Sciatic nerve (tissue), 2 donors: ENCODE measurements around the gene OTOA. TPM values are rescaled to one million over a fixed set of nuclear protein-coding genes. Genes with fewer than 3 reads are reported as not detected.
"Not testable (repeated sequence)": the region's sequence is repeated elsewhere in the genome, so short reads cannot be mapped to it uniquely, and the experiment has no call there.

ENCODE experiments used
- ATAC-seq: fragments of 200-7000 bp; cut with Tn5 transposase; one replicate; pipeline ENCODE4 v1.9.1; 2020; ENCODE audit warnings: mild to moderate bottlenecking, moderate library complexity
- DNase-seq: peaks from one replicate; pipeline ENCODE4 v3.0.0-alpha.2; 2020; ENCODE audit warnings: low spot score
- intact Hi-C: fragments of 100-400 bp; cut with DNase I; formaldehyde crosslinking; loops from one replicate; pipeline ENCODE4 v1.14.2; 2022
- total RNA-seq: library from RNA; stranded (reverse); fragmentation: NEBNext Ultra II Directional; extraction: Animal tissue kit (Norgen Biotek cat#: 25700); gene quantifications from one replicate; pipeline ENCODE4 v1.2.1, GENCODE V29; 2021
- donor health status: DM: no; HTN: no; CAD: no.
- donor health status: DM: no; HTN: no; CAD: no.

Gene OTOA
- total RNA-seq, 1 donor from 2014 or later: 0.31 TPM

DNA sequence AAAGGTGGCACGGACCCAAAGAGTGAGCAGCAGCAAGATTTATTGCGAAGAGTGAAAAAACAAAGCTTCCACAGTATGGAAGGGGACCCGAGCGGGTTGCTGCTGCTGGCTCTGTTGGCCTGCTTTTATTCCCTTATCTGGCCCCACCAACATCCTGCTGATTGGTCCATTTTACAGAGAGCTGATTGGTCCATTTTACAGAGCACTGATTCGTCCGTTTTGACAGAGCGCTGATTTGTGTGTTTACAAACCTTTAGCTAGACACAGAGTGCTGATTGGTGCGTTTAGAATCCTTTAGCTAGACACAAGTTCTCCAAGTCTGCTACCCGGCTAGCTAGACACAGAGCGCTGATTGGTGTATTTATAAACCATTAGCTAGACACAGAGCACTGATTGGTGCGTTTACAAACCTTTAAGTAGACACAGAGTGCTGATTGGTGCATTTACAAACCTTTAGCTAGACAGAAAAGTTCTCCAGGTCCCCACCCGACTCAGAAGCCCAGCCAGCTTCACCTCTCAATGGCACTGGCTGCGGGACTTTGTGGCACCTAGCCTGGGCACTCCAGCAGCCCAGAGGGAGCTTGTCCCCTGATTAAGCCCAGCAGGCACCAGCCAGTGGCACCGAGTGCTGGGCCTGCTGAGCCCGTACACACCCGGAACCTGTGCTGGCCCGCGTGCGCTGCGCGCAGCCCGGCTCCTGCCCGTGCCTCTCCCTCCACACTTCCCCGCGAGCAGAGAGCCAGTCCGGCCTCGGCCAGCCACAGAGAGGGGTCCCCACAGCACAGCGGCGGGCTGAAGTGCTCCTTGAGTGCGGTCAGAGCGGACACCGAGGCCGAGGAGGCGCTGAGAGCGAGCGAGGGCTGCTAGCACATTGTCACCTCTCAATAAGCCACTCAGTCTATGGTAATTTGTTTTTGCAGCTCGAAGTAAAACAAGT is 26.5 kb upstream of the OTOA start:
- intact Hi-C loops: no loop called here
- DNase-seq (no peak), ATAC-seq (no peak)

DNA sequence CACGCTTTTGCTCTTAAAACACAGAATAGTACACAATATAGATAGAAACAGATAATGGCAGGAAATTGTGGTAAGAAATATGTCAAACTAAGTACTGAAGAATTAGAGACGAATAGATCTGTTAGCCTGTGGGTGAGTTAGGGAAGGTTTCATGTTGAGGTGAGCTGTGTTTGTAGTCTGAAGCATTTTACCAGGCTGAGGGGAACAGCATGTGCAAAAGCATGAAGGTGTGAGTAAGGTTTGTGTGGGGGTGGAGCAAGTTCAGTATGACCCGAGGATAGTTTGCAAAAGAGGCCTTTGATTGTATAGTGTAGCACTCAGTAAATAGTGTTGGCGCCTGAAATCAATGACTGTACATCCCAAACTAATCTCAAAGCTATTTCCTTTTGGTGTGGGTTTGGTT is 25.2 kb upstream of the OTOA start:
- no peak for DNase-seq
- no peak for ATAC-seq
- intact Hi-C loops: no loop called here

- DNase-seq: no peak
- intact Hi-C loops: no loop called here
These were observed 24.3 kb upstream of the OTOA start for GRCh38 chr16:21639493-21639892.

GRCh38 chr16:21641916-21642315 is 21.9 kb upstream of the OTOA start:
- intact Hi-C loops: no loop called here
- no peak for ATAC-seq

More at GRCh38 chr16:21639493-21639892, 24.3 kb upstream of the OTOA start:
- no peak for ATAC-seq

DNA sequence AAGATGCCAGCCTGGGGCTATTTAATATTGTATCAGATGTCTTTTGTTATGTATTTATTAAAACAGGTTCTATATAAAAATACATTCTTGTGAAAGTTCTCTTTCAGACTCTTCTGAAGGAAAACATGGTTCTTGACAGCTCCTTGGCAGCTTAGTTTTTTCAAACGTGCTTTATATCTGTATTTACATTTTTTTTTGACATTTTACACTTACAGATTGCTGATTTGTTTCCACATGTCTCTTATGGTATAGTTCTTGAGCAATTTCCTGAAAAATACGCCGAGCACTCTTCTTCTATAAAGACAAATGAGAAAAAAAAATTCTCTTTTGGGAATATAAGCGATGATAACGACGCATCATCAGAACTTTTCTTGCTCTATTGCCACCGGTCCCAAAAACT is 20.9 kb upstream of the OTOA start:
- no peak for DNase-seq
- intact Hi-C loops: no loop called here
- no peak for ATAC-seq

More at GRCh38 chr16:21641916-21642315, 21.9 kb upstream of the OTOA start:
- DNase-seq: no peak

DNA sequence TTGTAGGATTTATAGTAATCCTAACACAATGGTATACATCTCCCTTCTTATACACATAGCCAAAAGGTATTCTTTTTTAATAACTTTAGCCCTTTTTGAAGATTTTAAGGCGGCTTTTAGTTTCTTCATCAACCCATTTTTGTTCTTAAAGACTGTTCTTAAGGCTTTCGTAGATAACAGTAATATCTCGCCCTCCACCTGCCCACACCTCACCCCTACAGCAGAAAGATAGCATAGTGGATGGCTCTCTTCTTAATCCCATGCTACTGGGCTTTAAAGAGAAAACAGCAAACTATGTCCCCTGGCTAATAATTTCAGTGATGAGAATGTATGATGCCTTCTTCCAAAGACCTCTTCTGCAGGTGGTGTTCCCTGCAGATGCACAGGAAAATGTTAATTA is 20.0 kb upstream of the OTOA start:
- intact Hi-C loops: no loop called here
- ATAC-seq (no peak), DNase-seq (no peak)

DNA sequence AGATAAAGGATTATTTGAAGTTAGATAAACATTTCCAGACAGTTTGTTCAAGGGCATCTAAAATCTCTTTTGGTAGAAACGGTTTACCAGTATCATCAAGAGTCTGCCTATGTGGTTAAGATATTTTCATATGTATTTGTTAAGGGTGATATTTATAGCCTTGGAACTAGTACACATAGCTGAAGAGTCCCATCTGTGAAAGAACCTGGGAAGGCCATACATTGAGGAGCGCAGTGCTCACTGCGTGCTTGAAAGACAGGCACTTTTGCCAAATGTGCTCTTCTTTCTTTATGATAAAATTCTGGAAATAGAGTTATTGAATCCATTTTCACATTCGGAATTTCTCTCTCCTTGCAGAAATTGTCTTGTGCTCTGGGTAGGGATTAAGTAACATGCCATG is 19.1 kb upstream of the OTOA start:
- intact Hi-C loops: no loop called here
- no peak for ATAC-seq
- DNase-seq: no peak

GRCh38 chr16:21645261-21645721 is 18.5 kb upstream of the OTOA start:
- intact Hi-C loops: no loop called here
- ATAC-seq: peak; percentile 46
- no peak for DNase-seq

DNA sequence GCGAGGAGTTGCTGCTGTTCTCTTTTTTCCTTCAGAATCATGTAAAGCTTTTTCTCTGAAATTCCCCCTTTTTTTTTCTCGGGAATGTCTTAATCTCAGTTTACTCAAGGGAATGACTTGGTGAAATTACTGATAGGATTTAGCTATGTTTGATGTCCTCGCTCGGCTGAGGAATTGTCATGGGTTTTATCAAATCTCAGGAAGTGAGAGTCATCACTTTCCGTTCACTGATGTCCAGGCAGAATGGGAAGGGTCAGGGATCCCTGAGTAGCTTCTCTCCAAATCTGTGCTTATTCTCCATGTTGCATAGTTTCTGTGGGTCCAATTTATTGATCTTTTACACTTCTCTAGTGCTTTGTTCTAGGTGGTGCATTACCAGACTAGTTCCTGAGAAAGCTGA is 17.7 kb upstream of the OTOA start:
- peak; percentile 41 for ATAC-seq
- no peak for DNase-seq
- intact Hi-C loops: no loop called here

DNA sequence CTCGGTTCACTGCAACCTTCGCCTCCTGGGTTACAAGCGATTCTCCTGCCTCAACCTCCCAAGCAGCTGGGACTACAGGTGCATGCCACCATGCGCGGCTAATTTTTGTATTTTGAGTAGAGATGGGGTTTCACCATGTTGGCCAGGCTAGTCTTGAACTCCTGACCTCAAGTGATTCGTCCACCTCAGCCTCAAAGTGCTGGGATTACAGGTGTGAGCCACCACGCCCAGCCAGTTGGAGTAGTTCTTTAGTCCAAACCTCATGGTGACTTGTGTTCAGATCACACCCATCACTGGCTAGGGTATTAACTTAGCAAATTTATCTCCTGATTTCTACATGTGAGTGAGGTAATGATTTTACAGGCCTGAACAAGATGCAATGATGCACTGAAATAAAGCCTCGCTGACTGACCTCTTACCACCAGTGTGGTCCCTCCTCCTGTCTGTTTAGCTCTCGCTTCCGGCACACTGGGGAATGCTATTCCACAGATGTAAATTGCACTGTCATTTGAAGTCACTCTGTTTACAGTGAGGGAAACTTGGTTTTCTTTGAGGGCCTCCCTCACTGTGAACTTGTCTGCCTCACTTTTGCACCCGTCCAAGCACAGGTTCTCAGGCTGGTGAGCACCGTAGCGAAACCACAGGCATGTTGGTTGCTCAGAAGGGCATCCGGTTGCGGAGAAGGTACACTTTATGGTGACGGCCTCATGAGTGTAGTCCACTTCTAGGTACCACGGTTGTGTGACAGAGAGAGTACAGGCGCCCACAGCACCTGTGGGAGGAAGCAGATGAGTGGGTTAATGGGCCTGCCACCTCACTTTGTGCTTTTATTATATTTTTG is 16.8 kb upstream of the OTOA start:
- DNase-seq: no peak
- ATAC-seq: no peak
- intact Hi-C loops: no loop called here

DNA sequence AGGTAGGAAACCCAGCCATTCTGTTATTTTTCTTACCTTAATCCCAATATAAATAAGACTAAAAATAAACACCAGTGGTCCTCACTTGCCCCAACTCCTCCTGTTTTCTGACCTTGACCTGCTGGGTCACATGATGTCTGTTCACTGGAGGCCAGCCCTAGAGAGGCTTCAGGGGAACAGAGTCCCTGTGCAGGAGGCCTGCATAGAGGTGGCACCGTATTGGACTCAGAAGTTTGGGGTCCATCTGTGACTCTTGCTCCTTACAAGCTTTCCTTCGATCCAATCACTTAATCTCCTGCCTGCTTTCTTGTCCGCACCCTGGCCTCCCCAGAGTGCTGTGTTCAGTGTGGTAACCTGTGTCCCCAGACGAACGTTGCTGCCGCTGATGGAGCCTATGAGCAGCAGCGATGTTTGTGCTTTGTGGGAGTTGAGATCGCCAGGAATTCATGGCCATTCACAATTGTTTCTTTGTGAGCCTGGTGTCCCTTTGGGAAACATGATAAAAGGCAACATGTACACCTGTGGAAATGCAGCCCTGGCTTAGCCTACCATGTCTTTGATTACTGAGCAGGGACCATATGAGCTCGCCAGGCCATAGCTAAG is 16.1 kb upstream of the OTOA start:
- intact Hi-C loops: no loop called here
- DNase-seq (no peak), ATAC-seq (no peak)

DNA sequence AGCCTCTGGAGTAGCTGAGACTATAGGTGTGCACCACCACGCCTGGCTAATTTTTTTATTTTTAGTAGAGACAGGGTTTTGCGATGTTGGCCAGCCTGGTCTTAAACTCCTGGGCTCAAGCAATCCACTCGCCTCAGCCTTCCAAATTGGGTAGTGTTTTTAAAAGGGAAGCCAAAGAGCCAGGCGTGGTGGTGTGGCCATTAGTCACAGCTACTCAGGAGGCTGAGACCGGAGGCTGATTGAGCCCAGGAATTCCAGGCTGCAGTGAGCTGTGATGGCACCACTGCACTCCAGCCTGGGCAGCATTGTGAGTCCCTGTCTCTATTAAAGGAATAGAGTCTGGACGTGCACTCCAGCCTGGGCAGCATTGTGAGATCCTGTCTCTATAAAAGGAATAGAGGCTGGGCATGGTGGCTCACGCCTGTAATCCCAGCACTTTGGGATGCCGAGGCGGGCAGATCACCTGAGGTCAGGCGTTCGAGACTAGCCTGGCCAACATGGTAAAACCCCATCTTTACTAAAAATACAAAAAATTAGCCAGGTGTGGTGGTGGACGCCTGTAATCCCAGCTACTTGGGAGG is 13.9 kb upstream of the OTOA start:
- intact Hi-C loops: not testable (repeated sequence)

GRCh38 chr16:21650521-21650920 is 13.2 kb upstream of the OTOA start:
- ATAC-seq (peak; percentile 54), DNase-seq (no peak)
- intact Hi-C loops: no loop called here

More for the DNA sequence above, 13.9 kb upstream of the OTOA start:
- ATAC-seq, DNase-seq: not testable (repeated sequence)

DNA sequence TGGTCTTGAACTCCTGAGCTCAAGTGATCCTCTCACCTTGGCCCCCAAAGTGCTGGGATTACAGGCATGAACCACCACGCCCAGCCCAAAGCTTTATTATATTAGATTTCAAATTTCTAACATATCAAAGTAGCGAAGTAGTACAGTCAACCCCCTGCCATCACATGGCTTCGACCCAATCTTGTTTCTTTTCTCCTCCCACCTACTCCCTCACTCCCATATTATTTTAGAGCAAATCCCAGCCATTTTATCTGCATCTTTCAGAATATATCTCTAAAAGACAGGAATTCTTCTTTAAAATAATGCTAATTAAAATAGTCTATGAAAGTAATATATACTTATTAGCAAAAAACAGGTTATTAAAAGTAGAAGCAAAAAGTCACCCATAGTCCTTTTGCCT is 12.3 kb upstream of the OTOA start:
- intact Hi-C loops: no loop called here
- DNase-seq (no peak), ATAC-seq (no peak)

DNA sequence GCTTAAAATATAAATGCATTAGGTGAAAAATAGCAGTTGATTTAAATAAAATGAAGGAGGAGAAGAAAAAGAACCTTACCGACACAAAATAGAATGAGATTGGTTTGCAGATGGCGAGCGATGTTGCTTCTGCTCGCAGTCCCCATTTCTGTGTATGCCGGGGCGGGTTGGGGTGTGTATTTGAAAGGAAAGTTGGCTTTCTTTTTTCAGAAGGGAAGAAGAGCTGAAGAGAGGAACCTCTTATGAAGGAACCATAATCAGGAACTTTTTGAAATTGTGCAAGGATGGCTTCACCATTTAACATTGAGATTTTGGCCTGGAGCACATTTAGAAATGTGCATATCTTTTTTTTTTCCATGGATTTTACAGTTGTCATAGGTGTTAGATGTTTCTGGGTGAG is 11.3 kb upstream of the OTOA start, which contains the start of gene IGSF6:
Gene IGSF6 (minus strand): TSS at position 156 of the 400 bp plus-strand sequence. CDS start 10 bp downstream, at position 146.
- no peak for DNase-seq
- ATAC-seq: no peak
- intact Hi-C loops: no loop called here

DNA sequence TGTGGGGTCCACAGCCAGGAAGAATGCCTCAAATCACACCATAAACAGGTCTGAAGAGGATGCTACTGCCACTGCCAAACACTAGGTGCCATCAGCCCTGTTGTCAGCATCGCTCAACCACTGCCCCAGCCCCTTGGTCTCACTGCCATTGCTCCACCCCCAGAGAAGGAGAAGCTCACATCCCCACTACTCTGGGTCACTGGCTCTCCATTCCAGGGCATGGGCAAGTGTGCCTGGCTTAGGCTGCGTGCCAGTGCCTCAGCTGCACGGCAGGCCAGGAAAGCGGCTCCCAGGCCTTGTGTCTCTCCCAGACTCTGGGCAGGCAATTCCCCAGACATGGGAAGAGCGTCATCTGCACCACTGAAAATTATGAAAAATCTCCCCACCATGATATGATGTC is 10.2 kb upstream of the OTOA start:
- ATAC-seq: peak; percentile 9
- no peak for DNase-seq
- intact Hi-C loops: no loop called here

- ATAC-seq (no peak), DNase-seq (no peak)
- intact Hi-C loops: no loop called here
These were observed 9.3 kb upstream of the OTOA start for GRCh38 chr16:21654466-21654865.

DNA sequence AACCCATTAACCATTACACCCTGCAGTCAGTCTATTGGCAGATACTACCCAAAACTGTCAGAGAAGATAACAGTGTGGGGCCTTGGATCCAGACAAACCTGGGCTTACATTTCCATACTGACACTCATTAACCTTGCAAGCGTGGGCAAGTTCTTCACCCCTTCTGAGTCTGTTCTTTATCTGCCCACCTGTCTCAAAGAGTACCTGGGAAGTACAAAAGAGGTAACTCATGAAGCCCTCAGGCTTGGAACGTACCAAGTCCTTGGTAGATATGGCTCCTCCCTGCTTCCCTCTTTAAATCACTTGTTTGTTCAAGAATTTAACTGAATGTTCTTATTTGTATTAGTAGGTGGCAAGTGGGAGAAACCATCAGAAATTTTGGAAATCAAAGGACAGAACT is 8.9 kb upstream of the OTOA start:
- ATAC-seq: no peak
- DNase-seq: no peak
- intact Hi-C loops: no loop called here
